Measurements from ENCODE around the gene GRIK1.

- TF ChIP-seq CTCF (tag by site-specific recombination; IDR thresholded peaks at IDR 0.05) = no peak
- TF ChIP-seq GFI1B (tag by site-specific recombination; IDR thresholded peaks at IDR 0.05) = no peak
- no peak for TF ChIP-seq ZNF600 (tag by site-specific recombination; IDR thresholded peaks at IDR 0.05)
- TF ChIP-seq ZNF202 (tag by site-specific recombination; IDR thresholded peaks at IDR 0.05; ENCODE audit: borderline replicate concordance) = no peak
- no peak for TF ChIP-seq ZBTB1 (tag by site-specific recombination; IDR thresholded peaks at IDR 0.05)
- TF ChIP-seq TCF7L2 (IDR thresholded peaks at IDR 0.05; ENCODE audit: borderline replicate concordance, low read depth, low read length) = no peak
- TF ChIP-seq ZNF580 (tag by site-specific recombination; IDR thresholded peaks at IDR 0.05) = no peak
Measured at GRCh38 chr21:29933088-29933487, 6.7 kb downstream of the GRIK1 start.
